A673 (cell line): Measurements from ENCODE around the gene IFNA16.
"Not testable (repeated sequence)": the region's sequence is repeated elsewhere in the genome, so short reads cannot be mapped to it uniquely, and the experiment has no call there.

Source experiments
- EZH2 ChIP-seq: fragments of 200-600 bp; sonication (generic); IDR thresholded peaks from 2 replicates; pipeline ENCODE4 v1.6.1; 2017; ENCODE audit warnings: borderline replicate concordance, low read depth, mild to moderate bottlenecking, mixed read lengths, antibody characterized with exemption, low read length; ENCODE audit not compliant: poor library complexity, severe bottlenecking
- TF ChIP-seq, protein P1 (sequence below): fragments of 300-800, 200-600 bp; sonication (generic); conservative IDR thresholded peaks from 2 replicates; pipeline ENCODE4 v1.5.1; 2017; ENCODE audit warnings: low read depth, mild to moderate bottlenecking, antibody characterized with exemption, low read length, moderate library complexity, mixed read lengths

DNA sequence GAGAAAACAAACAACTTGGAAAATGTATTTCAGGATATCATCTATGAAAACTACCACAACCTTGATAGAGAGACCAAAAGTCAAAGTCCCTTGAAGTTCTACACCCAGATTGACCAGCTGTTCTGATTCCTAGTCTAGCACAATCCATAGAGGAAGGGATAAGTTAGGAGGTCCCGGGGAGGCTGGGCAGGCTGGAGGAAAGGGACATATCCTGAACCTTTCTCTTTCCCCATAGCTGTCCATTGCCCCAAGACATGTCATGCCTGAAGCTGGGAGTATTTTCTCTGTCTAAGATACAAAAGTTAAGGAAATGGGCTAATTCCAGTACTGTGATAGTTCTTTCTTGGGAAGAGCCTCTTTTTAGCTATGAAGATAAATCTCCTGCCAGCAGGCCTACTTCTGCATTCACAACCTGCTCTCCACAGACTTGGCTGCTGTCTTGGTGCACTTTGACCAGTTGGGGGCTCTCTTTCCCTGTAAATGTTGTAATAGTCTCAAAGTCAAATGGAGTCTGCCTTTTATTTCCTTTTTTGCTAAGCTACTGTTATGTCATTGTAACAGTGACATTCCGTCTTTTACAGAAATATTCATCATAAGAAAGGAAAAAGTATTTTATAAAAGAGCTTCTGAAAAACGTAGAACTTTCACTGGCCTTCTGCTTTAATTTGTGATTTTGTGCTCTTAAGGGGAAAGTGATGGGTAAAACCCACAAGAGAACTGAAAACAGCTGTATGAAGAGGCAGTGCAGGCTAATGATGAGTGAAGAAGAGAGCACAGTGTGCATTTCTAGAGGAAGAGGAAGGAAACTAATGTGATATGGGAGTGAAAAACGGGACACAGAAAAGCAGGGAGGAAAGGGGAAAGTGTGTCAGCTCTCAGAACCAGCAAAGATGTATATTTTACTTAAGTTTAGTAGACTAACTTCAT lies 34.0 kb downstream of the IFNA16 start:
- TF ChIP-seq, protein P1, sequence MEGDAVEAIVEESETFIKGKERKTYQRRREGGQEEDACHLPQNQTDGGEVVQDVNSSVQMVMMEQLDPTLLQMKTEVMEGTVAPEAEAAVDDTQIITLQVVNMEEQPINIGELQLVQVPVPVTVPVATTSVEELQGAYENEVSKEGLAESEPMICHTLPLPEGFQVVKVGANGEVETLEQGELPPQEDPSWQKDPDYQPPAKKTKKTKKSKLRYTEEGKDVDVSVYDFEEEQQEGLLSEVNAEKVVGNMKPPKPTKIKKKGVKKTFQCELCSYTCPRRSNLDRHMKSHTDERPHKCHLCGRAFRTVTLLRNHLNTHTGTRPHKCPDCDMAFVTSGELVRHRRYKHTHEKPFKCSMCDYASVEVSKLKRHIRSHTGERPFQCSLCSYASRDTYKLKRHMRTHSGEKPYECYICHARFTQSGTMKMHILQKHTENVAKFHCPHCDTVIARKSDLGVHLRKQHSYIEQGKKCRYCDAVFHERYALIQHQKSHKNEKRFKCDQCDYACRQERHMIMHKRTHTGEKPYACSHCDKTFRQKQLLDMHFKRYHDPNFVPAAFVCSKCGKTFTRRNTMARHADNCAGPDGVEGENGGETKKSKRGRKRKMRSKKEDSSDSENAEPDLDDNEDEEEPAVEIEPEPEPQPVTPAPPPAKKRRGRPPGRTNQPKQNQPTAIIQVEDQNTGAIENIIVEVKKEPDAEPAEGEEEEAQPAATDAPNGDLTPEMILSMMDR: peak; percentile 47
- not testable (repeated sequence) for TF ChIP-seq EZH2
